HG02870 (cell line): ENCODE measurements around the gene EBI3.
"Not testable (repeated sequence)": the region's sequence is repeated elsewhere in the genome, so short reads cannot be mapped to it uniquely, and the experiment has no call there.

Experiments
- ATAC-seq: cut with Tn5 transposase; IDR thresholded peaks from one replicate; pipeline ENCODE4 v1.9.1; 2021; ENCODE audit warnings: mild to moderate bottlenecking, moderate library complexity; ENCODE audit not compliant: unreplicated experiment

The EBI3 gene

GRCh38 chr19:4274321-4274686, 45.0 kb downstream of the EBI3 start:
- ATAC-seq, result not testable (repeated sequence)

- ATAC-seq, result no peak
Observed at GRCh38 chr19:4277191-4277696, 47.9 kb downstream of the EBI3 start.

- ATAC-seq, result no peak
Observed at GRCh38 chr19:4278010-4278409, 48.7 kb downstream of the EBI3 start.

- no peak for ATAC-seq
Observed at GRCh38 chr19:4278419-4279266, 49.3 kb downstream of the EBI3 start, which contains the start of gene SHD. TSS of gene SHD (plus strand) at chr19:4279266. CDS start at chr19:4280064, 798 bp downstream.

- ATAC-seq, result no peak
Observed at GRCh38 chr19:4279267-4279529, 49.9 kb downstream of the EBI3 start.

GRCh38 chr19:4279530-4280422, 50.5 kb downstream of the EBI3 start:
- no peak for ATAC-seq

- ATAC-seq, result no peak
Observed at GRCh38 chr19:4284176-4284958, 55.0 kb downstream of the EBI3 start.

- no peak for ATAC-seq
Observed at GRCh38 chr19:4284974-4285373, 55.7 kb downstream of the EBI3 start.

- not testable (repeated sequence) for ATAC-seq
Observed at GRCh38 chr19:4286141-4286540, 56.8 kb downstream of the EBI3 start.
